Calu3 (cell line): ENCODE measurements around the gene FXYD3. TPM values are rescaled to one million over a fixed set of nuclear protein-coding genes. Genes with fewer than 3 reads are reported as not detected.

Experiments used
- BruUV-seq: library from RNA; stranded (reverse); fragments of 400-500 nt; replicated peaks from 2 replicates; lab custom pipeline; 2021; lab: Mats Ljungman, UMichigan
- CTCF ChIA-PET: fragments of 300-600 bp; sonication (Branson Sonifier 250); formaldehyde crosslinking; loops from one replicate; lab custom pipeline; 2022; ENCODE audit warnings: antibody characterized with exemption; lab: Charles Lee
- DNase-seq: peaks from one replicate; pipeline ENCODE4 v3.0.0; 2022
- H3K27ac Mint-ChIP-seq: one replicate; pipeline ENCODE4 v1.8.0; 2022; ENCODE audit warnings: mixed read lengths; ENCODE audit not compliant: unreplicated experiment
- H3K27me3 Mint-ChIP-seq: one replicate; pipeline ENCODE4 v1.8.0; 2022; ENCODE audit warnings: mixed read lengths; ENCODE audit not compliant: unreplicated experiment
- H3K36me3 Mint-ChIP-seq: one replicate; pipeline ENCODE4 v1.8.0; 2022; ENCODE audit warnings: mild to moderate bottlenecking, moderate library complexity, mixed read lengths; ENCODE audit not compliant: insufficient read depth, unreplicated experiment
- H3K4me1 Mint-ChIP-seq: one replicate; pipeline ENCODE4 v1.8.0; 2022; ENCODE audit warnings: mild to moderate bottlenecking, low read depth, mixed read lengths; ENCODE audit not compliant: unreplicated experiment
- H3K4me3 Mint-ChIP-seq: one replicate; pipeline ENCODE4 v1.8.0; 2022; ENCODE audit warnings: mild to moderate bottlenecking, low read depth, moderate library complexity, mixed read lengths; ENCODE audit not compliant: unreplicated experiment
- H3K9me3 Mint-ChIP-seq: one replicate; pipeline ENCODE4 v1.8.0; 2022; ENCODE audit warnings: low read depth, mixed read lengths; ENCODE audit not compliant: unreplicated experiment
- intact Hi-C: fragments of 100-400 bp; cut with micrococcal nuclease; formaldehyde crosslinking; loops from one replicate; pipeline ENCODE4 v1.10.0; 2022; ENCODE audit not compliant: unreplicated experiment
- total RNA-seq: library from RNA; stranded (reverse); gene quantifications from 2 replicates; pipeline ENCODE4 v1.2.3, GENCODE V29; 2022
- TF ChIP-seq, protein P1 (sequence below): fragments of 200-600 bp; IDR thresholded peaks from one replicate; pipeline ENCODE4 v1.8.0; 2022; ENCODE audit warnings: antibody characterized with exemption; ENCODE audit not compliant: unreplicated experiment

The FXYD3 gene
- total RNA-seq, 1 experiment from 2014 or later, result 183 TPM

DNA sequence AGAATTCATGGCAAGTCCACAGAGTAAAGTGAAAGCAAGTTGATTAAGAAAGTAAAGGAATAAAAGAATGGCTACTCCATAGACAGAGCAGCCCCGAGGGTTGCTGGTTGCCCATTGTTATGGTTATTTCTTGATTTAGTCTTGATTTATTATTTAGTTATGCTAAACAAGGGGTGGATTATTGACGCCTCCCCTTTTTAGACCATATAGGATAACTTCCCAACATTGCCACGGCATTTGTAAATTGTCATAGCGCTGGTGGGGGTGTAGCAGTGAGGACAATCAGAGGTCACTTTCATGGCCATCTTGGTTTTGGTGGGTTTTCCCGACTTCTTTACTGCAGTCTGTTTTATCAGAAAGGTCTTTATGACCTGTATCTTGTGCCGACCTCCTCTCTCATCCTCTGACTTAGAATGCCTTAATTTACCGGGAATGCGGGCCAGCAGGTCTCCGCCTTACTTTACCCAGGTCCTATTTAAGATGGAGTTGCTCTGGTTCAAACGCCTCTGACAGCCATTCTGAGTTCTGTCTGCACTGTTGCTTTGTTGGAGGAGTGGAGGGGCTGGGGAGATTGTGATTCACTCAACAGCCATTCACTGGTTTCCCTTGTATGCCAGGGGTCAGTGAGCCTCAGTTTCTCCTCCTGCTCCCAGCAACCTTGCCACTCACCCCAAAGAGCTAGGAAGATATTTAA, 46.5 kb upstream of the FXYD3 start:
- no TSS peak for BruUV-seq
- Mint-ChIP-seq H3K36me3 (no peaks in the 10 kb centered on the region), H3K27ac (no peak overlapping the region), H3K4me3 (no peak overlapping the region), H3K9me3 (no peaks in the 10 kb centered on the region), H3K27me3 (no peaks in the 10 kb centered on the region), H3K4me1 (peaks cover 26% of the 10 kb centered on the region)
- CTCF ChIA-PET, result interaction anchor here (0.9 to 1.0 kb wide), 3 partner anchors 13 to 68 kb away, joined by 3 to 4 read pairs (median 3); no protein-coding TSS in a partner anchor
- intact Hi-C loops, result loop anchor here (10.0 kb wide), 1 partner anchor 146 kb away; no protein-coding TSS in a partner anchor
- TF ChIP-seq, protein P1, sequence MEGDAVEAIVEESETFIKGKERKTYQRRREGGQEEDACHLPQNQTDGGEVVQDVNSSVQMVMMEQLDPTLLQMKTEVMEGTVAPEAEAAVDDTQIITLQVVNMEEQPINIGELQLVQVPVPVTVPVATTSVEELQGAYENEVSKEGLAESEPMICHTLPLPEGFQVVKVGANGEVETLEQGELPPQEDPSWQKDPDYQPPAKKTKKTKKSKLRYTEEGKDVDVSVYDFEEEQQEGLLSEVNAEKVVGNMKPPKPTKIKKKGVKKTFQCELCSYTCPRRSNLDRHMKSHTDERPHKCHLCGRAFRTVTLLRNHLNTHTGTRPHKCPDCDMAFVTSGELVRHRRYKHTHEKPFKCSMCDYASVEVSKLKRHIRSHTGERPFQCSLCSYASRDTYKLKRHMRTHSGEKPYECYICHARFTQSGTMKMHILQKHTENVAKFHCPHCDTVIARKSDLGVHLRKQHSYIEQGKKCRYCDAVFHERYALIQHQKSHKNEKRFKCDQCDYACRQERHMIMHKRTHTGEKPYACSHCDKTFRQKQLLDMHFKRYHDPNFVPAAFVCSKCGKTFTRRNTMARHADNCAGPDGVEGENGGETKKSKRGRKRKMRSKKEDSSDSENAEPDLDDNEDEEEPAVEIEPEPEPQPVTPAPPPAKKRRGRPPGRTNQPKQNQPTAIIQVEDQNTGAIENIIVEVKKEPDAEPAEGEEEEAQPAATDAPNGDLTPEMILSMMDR, result no peak
- DNase-seq, result no peak

- CTCF ChIA-PET, result interaction anchor here (0.9 to 1.4 kb wide), 2 partner anchors 68 to 71 kb away, joined by 4 to 7 read pairs; no protein-coding TSS in a partner anchor
- intact Hi-C loops, result loop anchor here (10.0 kb wide), 1 partner anchor 145 kb away; no protein-coding TSS in a partner anchor
- no peaks in the 10 kb centered on the region for H3K9me3 Mint-ChIP-seq
- BruUV-seq, result no TSS peak
- peaks cover 2% of the 10 kb centered on the region for H3K27me3 Mint-ChIP-seq
- H3K4me3 Mint-ChIP-seq, result no peak overlapping the region
- H3K27ac Mint-ChIP-seq, result no peak overlapping the region
- TF ChIP-seq, protein P1, result no peak
- DNase-seq, result no peak
- no peaks in the 10 kb centered on the region for H3K36me3 Mint-ChIP-seq
- H3K4me1 Mint-ChIP-seq, result peaks cover 23% of the 10 kb centered on the region
Observed at GRCh38 chr19:35069696-35070095, 45.9 kb upstream of the FXYD3 start.

DNA sequence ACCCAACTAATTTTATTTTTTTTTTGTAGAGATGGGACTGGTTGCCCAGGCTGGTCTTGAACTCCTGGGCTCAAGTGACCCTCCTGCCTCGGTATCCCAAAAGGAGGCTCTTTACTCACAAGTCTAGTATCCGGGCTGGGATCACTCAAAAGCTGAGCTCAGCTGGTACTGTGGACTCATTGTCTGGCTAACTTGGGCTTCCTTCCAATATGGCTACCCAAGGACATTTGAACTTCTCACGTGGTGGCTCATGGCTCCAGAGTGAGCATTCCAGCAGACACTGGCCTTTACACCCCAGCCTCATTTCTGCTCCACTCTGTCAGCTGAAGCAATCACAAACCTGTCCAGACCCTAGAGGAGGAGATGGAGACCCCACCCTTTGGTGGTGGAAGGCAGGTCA, 45.2 kb upstream of the FXYD3 start:
- Mint-ChIP-seq H3K36me3 (no peaks in the 10 kb centered on the region), H3K4me3 (no peak overlapping the region), H3K27me3 (peaks cover 9% of the 10 kb centered on the region), H3K9me3 (no peaks in the 10 kb centered on the region), H3K4me1 (peaks cover 23% of the 10 kb centered on the region), H3K27ac (no peak overlapping the region)
- DNase-seq, result no peak
- CTCF ChIA-PET, result interaction anchor here (1.4 kb wide), 1 partner anchor 70 kb away, joined by 7 read pairs; no protein-coding TSS in a partner anchor
- TF ChIP-seq, protein P1, result no peak
- no TSS peak for BruUV-seq
- intact Hi-C loops, result no loop called here

DNA sequence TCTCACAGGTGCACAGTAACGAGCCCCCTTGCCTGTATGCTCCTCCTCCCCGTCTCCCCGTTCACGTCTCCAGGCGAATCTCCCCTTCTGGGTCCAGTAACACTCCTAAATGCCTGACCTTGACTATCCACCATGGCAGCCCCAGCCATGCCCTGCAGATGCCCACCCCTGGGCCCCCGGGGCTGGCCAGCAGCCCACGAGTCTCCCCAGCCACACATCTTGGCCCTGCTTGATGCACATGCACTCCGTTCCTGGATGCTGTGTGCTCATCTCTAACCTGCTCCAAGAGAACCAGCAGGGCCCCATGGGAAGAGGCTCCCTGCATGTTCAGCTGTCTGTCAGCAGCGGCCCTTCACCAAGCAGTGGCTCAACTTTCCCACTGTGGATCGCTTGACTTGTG, 42.1 kb upstream of the FXYD3 start:
- H3K36me3 Mint-ChIP-seq, result no peaks in the 10 kb centered on the region

More for the DNA sequence above, 42.1 kb upstream of the FXYD3 start:
- TF ChIP-seq, protein P1, result no peak
- no peaks in the 10 kb centered on the region for H3K9me3 Mint-ChIP-seq
- no peak for DNase-seq
- H3K4me1 Mint-ChIP-seq, result peaks cover 11% of the 10 kb centered on the region
- no peak overlapping the region for H3K27ac Mint-ChIP-seq
- intact Hi-C loops, result no loop called here
- BruUV-seq, result no TSS peak
- no peak overlapping the region for H3K4me3 Mint-ChIP-seq
- CTCF ChIA-PET, result no interaction called here
- peaks cover 20% of the 10 kb centered on the region for H3K27me3 Mint-ChIP-seq
